ENCODE data around the gene SVOP.

SVOP gene

GRCh38 chr12:108911915-108912314 lies 109.0 kb downstream of the SVOP start:
- H3K9me3 ChIP-seq (ENCODE audit: insufficient read depth, low read depth, low read length): no peaks in the 10 kb centered on the region
- TF ChIP-seq EZH2phosphoT487 (IDR thresholded peaks at IDR 0.05; ENCODE audit: borderline replicate concordance) (no peak), CTCF (conservative IDR thresholded peaks at IDR 0.05; ENCODE audit: low read length) (no peak)
- no peak overlapping the region for H3K4me3 ChIP-seq (ENCODE audit: low read length, poor library complexity, severe bottlenecking)
- no peak overlapping the region for H2AFZ ChIP-seq (ENCODE audit: low read length)
- no peaks in the 10 kb centered on the region for H3K27me3 ChIP-seq (ENCODE audit: insufficient read depth, low read length, poor library complexity, severe bottlenecking)
- H3K9ac ChIP-seq (ENCODE audit: low read depth, low read length, poor library complexity, severe bottlenecking): no peak overlapping the region
- H3K4me2 ChIP-seq (ENCODE audit: low read depth, low read length, poor library complexity, severe bottlenecking): no peak overlapping the region
- H3K4me1 ChIP-seq (ENCODE audit: insufficient read depth, low read length, poor library complexity, severe bottlenecking): no peaks in the 10 kb centered on the region
- no peaks in the 10 kb centered on the region for H4K20me1 ChIP-seq (ENCODE audit: insufficient read depth, low read length, poor library complexity, severe bottlenecking)
- no peaks in the 10 kb centered on the region for H3K9me2 ChIP-seq (replicated peaks; ENCODE audit: low read depth, low read length)
- H3K36me3 ChIP-seq (ENCODE audit: insufficient read depth, low read length): no peaks in the 10 kb centered on the region
- no peaks in the 10 kb centered on the region for H3F3A ChIP-seq (ENCODE audit: low read depth)
- H3K79me2 ChIP-seq (ENCODE audit: insufficient read depth, low read length): no peaks in the 10 kb centered on the region

GRCh38 chr12:108910336-108910735 lies 110.5 kb downstream of the SVOP start:
- no peak for TF ChIP-seq EZH2phosphoT487 (IDR thresholded peaks at IDR 0.05; ENCODE audit: borderline replicate concordance)
- no peak for TF ChIP-seq CTCF (conservative IDR thresholded peaks at IDR 0.05; ENCODE audit: low read length)
- Histone ChIP-seq H2AFZ (ENCODE audit: low read length) (no peak overlapping the region), H3K9me2 (replicated peaks; ENCODE audit: low read depth, low read length) (no peaks in the 10 kb centered on the region), H3F3A (ENCODE audit: low read depth) (no peaks in the 10 kb centered on the region), H3K4me2 (ENCODE audit: low read depth, low read length, poor library complexity, severe bottlenecking) (no peak overlapping the region), H4K20me1 (ENCODE audit: insufficient read depth, low read length, poor library complexity, severe bottlenecking) (no peaks in the 10 kb centered on the region), H3K9ac (ENCODE audit: low read depth, low read length, poor library complexity, severe bottlenecking) (no peak overlapping the region), H3K4me3 (ENCODE audit: low read length, poor library complexity, severe bottlenecking) (no peak overlapping the region), H3K27me3 (ENCODE audit: insufficient read depth, low read length, poor library complexity, severe bottlenecking) (no peaks in the 10 kb centered on the region), H3K79me2 (ENCODE audit: insufficient read depth, low read length) (no peaks in the 10 kb centered on the region), H3K9me3 (ENCODE audit: insufficient read depth, low read depth, low read length) (no peaks in the 10 kb centered on the region), H3K36me3 (ENCODE audit: insufficient read depth, low read length) (no peaks in the 10 kb centered on the region), H3K4me1 (ENCODE audit: insufficient read depth, low read length, poor library complexity, severe bottlenecking) (no peaks in the 10 kb centered on the region)

GRCh38 chr12:108907839-108908351 lies 113.0 kb downstream of the SVOP start:
- no peaks in the 10 kb centered on the region for H3K4me1 ChIP-seq (ENCODE audit: insufficient read depth, low read length, poor library complexity, severe bottlenecking)
- H4K20me1 ChIP-seq (ENCODE audit: insufficient read depth, low read length, poor library complexity, severe bottlenecking): no peaks in the 10 kb centered on the region

More at GRCh38 chr12:108907839-108908351, 113.0 kb downstream of the SVOP start:
- Histone ChIP-seq H3K9ac (ENCODE audit: low read depth, low read length, poor library complexity, severe bottlenecking) (no peak overlapping the region), H3K9me3 (ENCODE audit: insufficient read depth, low read depth, low read length) (no peaks in the 10 kb centered on the region), H3K36me3 (ENCODE audit: insufficient read depth, low read length) (no peaks in the 10 kb centered on the region), H3F3A (ENCODE audit: low read depth) (no peaks in the 10 kb centered on the region), H3K4me2 (ENCODE audit: low read depth, low read length, poor library complexity, severe bottlenecking) (no peak overlapping the region), H3K9me2 (replicated peaks; ENCODE audit: low read depth, low read length) (no peaks in the 10 kb centered on the region), H2AFZ (ENCODE audit: low read length) (no peak overlapping the region), H3K79me2 (ENCODE audit: insufficient read depth, low read length) (no peaks in the 10 kb centered on the region), H3K27me3 (ENCODE audit: insufficient read depth, low read length, poor library complexity, severe bottlenecking) (no peaks in the 10 kb centered on the region), H3K4me3 (ENCODE audit: low read length, poor library complexity, severe bottlenecking) (no peak overlapping the region)
- no peak for TF ChIP-seq CTCF (conservative IDR thresholded peaks at IDR 0.05; ENCODE audit: low read length)
- no peak for TF ChIP-seq EZH2phosphoT487 (IDR thresholded peaks at IDR 0.05; ENCODE audit: borderline replicate concordance)
